WTC11 (cell line): ENCODE data around the gene EIF1AY. TPM values are rescaled to one million over a fixed set of nuclear protein-coding genes. Genes with fewer than 3 reads are reported as not detected.
"Not testable (repeated sequence)": the region's sequence is repeated elsewhere in the genome, so short reads cannot be mapped to it uniquely, and the experiment has no call there.

Experiments used
- ATAC-seq: fragments of 200-7000 bp; cut with Tn5 transposase; 2 replicates; pipeline ENCODE4 v1.10.0; 2021; ENCODE audit warnings: mild to moderate bottlenecking, moderate library complexity
- CTCF ChIA-PET: fragments of 300-600 bp; sonication (Branson Sonifier 250); formaldehyde crosslinking; loops from one replicate; lab custom pipeline; 2021; ENCODE audit warnings: antibody characterized with exemption; lab: Charles Lee
- POLR2A ChIA-PET: fragments of 350-600 bp; sonication (Branson Sonifier 250); formaldehyde crosslinking; loops from one replicate; lab custom pipeline; 2021; ENCODE audit warnings: antibody characterized with exemption; lab: Charles Lee
- DNase-seq: peaks from one replicate; pipeline ENCODE4 v3.0.0; 2021; ENCODE audit warnings: low spot score
- H3K27ac Mint-ChIP-seq: 2 replicates; pipeline ENCODE4 v1.8.0; 2021; ENCODE audit warnings: mixed read lengths
- H3K27me3 Mint-ChIP-seq: 2 replicates; pipeline ENCODE4 v1.8.0; 2021; ENCODE audit warnings: low read depth, mild to moderate bottlenecking, moderate library complexity, mixed read lengths
- H3K36me3 Mint-ChIP-seq: 2 replicates; pipeline ENCODE4 v1.8.0; 2021; ENCODE audit warnings: mixed read lengths
- H3K4me1 Mint-ChIP-seq: 2 replicates; pipeline ENCODE4 v1.8.0; 2022; ENCODE audit warnings: mixed read lengths
- H3K4me3 Mint-ChIP-seq: 2 replicates; pipeline ENCODE4 v1.8.0; 2021; ENCODE audit warnings: mild to moderate bottlenecking, moderate library complexity, mixed read lengths
- H3K9me3 Mint-ChIP-seq: 2 replicates; pipeline ENCODE4 v1.8.0; 2021; ENCODE audit warnings: mixed read lengths
- ATF2 ChIP-seq: sonication (generic); formaldehyde crosslinking; IDR thresholded peaks from 2 replicates; pipeline ENCODE4 v1.8.1; 2022; ENCODE audit warnings: low read depth, missing genetic modification reagents, borderline replicate concordance
- ATF3 ChIP-seq: sonication (generic); formaldehyde crosslinking; conservative IDR thresholded peaks from 2 replicates; pipeline ENCODE4 v1.8.1; 2022; ENCODE audit warnings: mild to moderate bottlenecking, missing genetic modification reagents
- E2F1 ChIP-seq: sonication (generic); formaldehyde crosslinking; IDR thresholded peaks from 2 replicates; pipeline ENCODE4 v1.8.0; 2022; ENCODE audit warnings: mild to moderate bottlenecking, missing genetic modification reagents
- ESRRA ChIP-seq: sonication (generic); formaldehyde crosslinking; IDR thresholded peaks from 2 replicates; pipeline ENCODE4 v1.8.1; 2022; ENCODE audit warnings: mild to moderate bottlenecking, missing genetic modification reagents, borderline replicate concordance
- FOXP4 ChIP-seq: sonication (generic); formaldehyde crosslinking; IDR thresholded peaks from 2 replicates; pipeline ENCODE4 v1.8.0; 2022; ENCODE audit warnings: mild to moderate bottlenecking, missing genetic modification reagents
- IRF2 ChIP-seq: sonication (generic); formaldehyde crosslinking; IDR thresholded peaks from 2 replicates; pipeline ENCODE4 v1.8.0; 2022; ENCODE audit warnings: low read depth, missing genetic modification reagents, borderline replicate concordance
- JUN ChIP-seq: sonication (generic); formaldehyde crosslinking; IDR thresholded peaks from 2 replicates; pipeline ENCODE4 v1.8.0; 2023; ENCODE audit warnings: mild to moderate bottlenecking, missing genetic modification reagents
- KAT7 ChIP-seq: sonication (generic); formaldehyde crosslinking; IDR thresholded peaks from 2 replicates; pipeline ENCODE4 v1.8.1; 2023; ENCODE audit warnings: missing genetic modification reagents, mild to moderate bottlenecking, borderline replicate concordance
- MAX ChIP-seq: sonication (generic); formaldehyde crosslinking; IDR thresholded peaks from 2 replicates; pipeline ENCODE4 v1.8.0; 2022; ENCODE audit warnings: mild to moderate bottlenecking, missing genetic modification reagents
- MYBL2 ChIP-seq: sonication (generic); formaldehyde crosslinking; IDR thresholded peaks from 2 replicates; pipeline ENCODE4 v1.8.1; 2023; ENCODE audit warnings: mild to moderate bottlenecking, moderate library complexity, missing genetic modification reagents
- NFE2L1 ChIP-seq: sonication (generic); formaldehyde crosslinking; IDR thresholded peaks from 2 replicates; pipeline ENCODE4 v1.8.1; 2023; ENCODE audit warnings: missing genetic modification reagents
- SOX15 ChIP-seq: fragments of 250-450 bp; sonication (Bioruptor Pico); IDR thresholded peaks from 2 replicates; pipeline ENCODE4 v1.9.0; 2021; ENCODE audit warnings: mild to moderate bottlenecking
- TP53 ChIP-seq: sonication (generic); formaldehyde crosslinking; IDR thresholded peaks from 2 replicates; pipeline ENCODE4 v1.8.1; 2023; ENCODE audit warnings: mild to moderate bottlenecking, missing genetic modification reagents
- ZMAT4 ChIP-seq: fragments of 250-450 bp; sonication (Bioruptor Pico); IDR thresholded peaks from 2 replicates; pipeline ENCODE4 v1.9.0; 2021; ENCODE audit warnings: mild to moderate bottlenecking
- ZNF138 ChIP-seq: sonication (generic); formaldehyde crosslinking; conservative IDR thresholded peaks from 2 replicates; pipeline ENCODE4 v1.8.1; 2022; ENCODE audit warnings: mild to moderate bottlenecking, moderate library complexity, missing genetic modification reagents
- ZNF232 ChIP-seq: sonication (generic); formaldehyde crosslinking; IDR thresholded peaks from 2 replicates; pipeline ENCODE4 v1.8.0; 2022; ENCODE audit warnings: mild to moderate bottlenecking, missing genetic modification reagents
- ZNF416 ChIP-seq: fragments of 250-450 bp; sonication (Bioruptor Pico); IDR thresholded peaks from 2 replicates; pipeline ENCODE4 v1.9.0; 2021; ENCODE audit warnings: mild to moderate bottlenecking, inconsistent platforms
- total RNA-seq: library from RNA; stranded (reverse); gene quantifications from 3 replicates; pipeline ENCODE4 v1.2.3, GENCODE V29; 2021
- TF ChIP-seq, protein P1 (sequence below): sonication (generic); formaldehyde crosslinking; IDR thresholded peaks from 2 replicates; pipeline ENCODE4 v1.8.1; 2023; ENCODE audit warnings: mild to moderate bottlenecking, missing genetic modification reagents, moderate library complexity
- TF ChIP-seq, protein P2 (sequence below): fragments of 250-450 bp; sonication (Bioruptor Pico); IDR thresholded peaks from 2 replicates; pipeline ENCODE4 v2.1.2; 2022; ENCODE audit warnings: mild to moderate bottlenecking, moderate library complexity
- TF ChIP-seq, protein P3 (sequence below): sonication (generic); formaldehyde crosslinking; IDR thresholded peaks from 2 replicates; pipeline ENCODE4 v1.8.0; 2022; ENCODE audit warnings: mild to moderate bottlenecking, missing genetic modification reagents
- TF ChIP-seq, protein P4 (sequence below): fragments of 250-450 bp; sonication (Bioruptor Pico); IDR thresholded peaks from 2 replicates; pipeline ENCODE4 v1.8.0; 2021; ENCODE audit warnings: mild to moderate bottlenecking

The EIF1AY gene
- total RNA-seq, 1 experiment from 2014 or later, result 25.2 TPM

DNA sequence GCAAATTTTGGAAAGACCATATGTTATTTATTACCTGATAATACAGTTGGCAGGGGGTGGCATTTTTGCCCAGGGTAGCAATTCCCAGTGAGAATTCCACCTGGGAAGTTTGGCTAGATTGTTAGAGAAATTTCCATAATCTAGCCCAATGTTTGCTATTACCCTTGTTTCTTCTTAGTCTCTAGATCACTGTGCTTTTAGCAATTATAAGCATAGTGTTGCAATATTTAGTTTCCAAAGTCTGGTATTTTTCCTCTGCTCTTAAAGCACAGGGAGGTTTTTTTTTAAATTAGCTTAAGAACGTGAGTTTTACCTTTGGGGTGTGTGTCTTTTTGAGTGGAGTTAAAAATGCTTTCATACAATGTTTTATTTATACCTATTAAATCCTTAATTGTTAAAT lies 26.3 kb upstream of the EIF1AY start:
- H3K4me3 Mint-ChIP-seq, result no peak overlapping the region
- ChIA-PET POLR2A (no interaction called here), CTCF (no interaction called here)
- no peaks in the 10 kb centered on the region for H3K27me3 Mint-ChIP-seq
- H3K27ac Mint-ChIP-seq, result no peak overlapping the region
- no peak for DNase-seq
- no peak for ATAC-seq
- TF ChIP-seq SOX15 (CRISPR knock-in tag) (no peak), ESRRA (CRISPR knock-in tag) (no peak), NFE2L1 (CRISPR knock-in tag) (no peak), ZMAT4 (CRISPR knock-in tag) (no peak), KAT7 (CRISPR knock-in tag) (no peak), JUN (CRISPR knock-in tag) (no peak), ATF3 (no peak), ZNF138 (no peak), ZNF416 (no peak), E2F1 (CRISPR knock-in tag) (no peak), MYBL2 (CRISPR knock-in tag) (no peak), IRF2 (CRISPR knock-in tag) (no peak)
- TF ChIP-seq, protein P1, sequence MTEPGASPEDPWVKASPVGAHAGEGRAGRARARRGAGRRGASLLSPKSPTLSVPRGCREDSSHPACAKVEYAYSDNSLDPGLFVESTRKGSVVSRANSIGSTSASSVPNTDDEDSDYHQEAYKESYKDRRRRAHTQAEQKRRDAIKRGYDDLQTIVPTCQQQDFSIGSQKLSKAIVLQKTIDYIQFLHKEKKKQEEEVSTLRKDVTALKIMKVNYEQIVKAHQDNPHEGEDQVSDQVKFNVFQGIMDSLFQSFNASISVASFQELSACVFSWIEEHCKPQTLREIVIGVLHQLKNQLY, result no peak
- TF ChIP-seq, protein P2, sequence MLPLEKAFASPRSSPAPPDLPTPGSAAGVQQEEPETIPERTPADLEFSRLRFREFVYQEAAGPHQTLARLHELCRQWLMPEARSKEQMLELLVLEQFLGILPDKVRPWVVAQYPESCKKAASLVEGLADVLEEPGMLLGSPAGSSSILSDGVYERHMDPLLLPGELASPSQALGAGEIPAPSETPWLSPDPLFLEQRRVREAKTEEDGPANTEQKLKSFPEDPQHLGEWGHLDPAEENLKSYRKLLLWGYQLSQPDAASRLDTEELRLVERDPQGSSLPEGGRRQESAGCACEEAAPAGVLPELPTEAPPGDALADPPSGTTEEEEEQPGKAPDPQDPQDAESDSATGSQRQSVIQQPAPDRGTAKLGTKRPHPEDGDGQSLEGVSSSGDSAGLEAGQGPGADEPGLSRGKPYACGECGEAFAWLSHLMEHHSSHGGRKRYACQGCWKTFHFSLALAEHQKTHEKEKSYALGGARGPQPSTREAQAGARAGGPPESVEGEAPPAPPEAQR (CRISPR knock-in tag), result no peak
- no peaks in the 10 kb centered on the region for H3K4me1 Mint-ChIP-seq
- peaks cover 10% of the 10 kb centered on the region for H3K36me3 Mint-ChIP-seq
- H3K9me3 Mint-ChIP-seq, result peaks cover 29% of the 10 kb centered on the region

DNA sequence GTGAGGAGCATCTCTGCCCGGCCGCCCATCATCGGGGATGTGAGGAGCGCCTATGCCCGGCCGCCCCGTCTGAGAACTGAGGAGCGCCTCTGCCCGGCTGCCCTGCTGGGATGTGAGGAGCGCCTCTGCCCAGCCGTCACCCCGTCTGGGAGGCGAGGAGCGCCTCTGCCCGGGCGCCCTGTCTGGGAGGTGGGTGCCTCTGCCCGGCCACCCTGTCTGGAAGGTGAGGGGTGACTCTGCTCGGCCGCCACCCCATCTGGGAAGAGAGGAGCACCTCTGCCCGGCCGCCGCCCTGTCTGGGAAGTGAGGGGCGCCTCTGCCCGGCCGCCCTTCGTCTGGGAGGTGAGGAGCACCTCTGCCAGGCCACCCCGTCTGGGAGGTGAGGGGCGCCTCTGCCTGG lies 23.7 kb upstream of the EIF1AY start:
- no peaks in the 10 kb centered on the region for H3K4me1 Mint-ChIP-seq
- H3K4me3 Mint-ChIP-seq, result no peak overlapping the region
- POLR2A ChIA-PET, result no interaction called here
- ATAC-seq (no peak), DNase-seq (no peak)
- no peak for TF ChIP-seq MAX (CRISPR knock-in tag)
- TF ChIP-seq TP53 (CRISPR knock-in tag), result no peak
- TF ChIP-seq FOXP4, result no peak
- no peak for TF ChIP-seq ATF2 (CRISPR knock-in tag)
- TF ChIP-seq, protein P3, sequence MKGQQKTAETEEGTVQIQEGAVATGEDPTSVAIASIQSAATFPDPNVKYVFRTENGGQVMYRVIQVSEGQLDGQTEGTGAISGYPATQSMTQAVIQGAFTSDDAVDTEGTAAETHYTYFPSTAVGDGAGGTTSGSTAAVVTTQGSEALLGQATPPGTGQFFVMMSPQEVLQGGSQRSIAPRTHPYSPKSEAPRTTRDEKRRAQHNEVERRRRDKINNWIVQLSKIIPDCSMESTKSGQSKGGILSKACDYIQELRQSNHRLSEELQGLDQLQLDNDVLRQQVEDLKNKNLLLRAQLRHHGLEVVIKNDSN (CRISPR knock-in tag), result no peak
- TF ChIP-seq, protein P4, sequence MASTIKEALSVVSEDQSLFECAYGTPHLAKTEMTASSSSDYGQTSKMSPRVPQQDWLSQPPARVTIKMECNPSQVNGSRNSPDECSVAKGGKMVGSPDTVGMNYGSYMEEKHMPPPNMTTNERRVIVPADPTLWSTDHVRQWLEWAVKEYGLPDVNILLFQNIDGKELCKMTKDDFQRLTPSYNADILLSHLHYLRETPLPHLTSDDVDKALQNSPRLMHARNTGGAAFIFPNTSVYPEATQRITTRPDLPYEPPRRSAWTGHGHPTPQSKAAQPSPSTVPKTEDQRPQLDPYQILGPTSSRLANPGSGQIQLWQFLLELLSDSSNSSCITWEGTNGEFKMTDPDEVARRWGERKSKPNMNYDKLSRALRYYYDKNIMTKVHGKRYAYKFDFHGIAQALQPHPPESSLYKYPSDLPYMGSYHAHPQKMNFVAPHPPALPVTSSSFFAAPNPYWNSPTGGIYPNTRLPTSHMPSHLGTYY (CRISPR knock-in tag), result no peak
- TF ChIP-seq ZNF232 (CRISPR knock-in tag), result no peak
- no peak overlapping the region for H3K27ac Mint-ChIP-seq
- peaks cover 19% of the 10 kb centered on the region for H3K9me3 Mint-ChIP-seq
- no peaks in the 10 kb centered on the region for H3K27me3 Mint-ChIP-seq
- CTCF ChIA-PET, result no interaction called here
- peaks cover 10% of the 10 kb centered on the region for H3K36me3 Mint-ChIP-seq

- CTCF ChIA-PET, ATAC-seq, DNase-seq, H3K27me3 Mint-ChIP-seq, H3K27ac Mint-ChIP-seq, H3K4me3 Mint-ChIP-seq, POLR2A ChIA-PET, H3K4me1 Mint-ChIP-seq, H3K36me3 Mint-ChIP-seq: not testable (repeated sequence)
- peaks cover 17% of the 10 kb centered on the region for H3K9me3 Mint-ChIP-seq
These were observed 22.7 kb upstream of the EIF1AY start for GRCh38 chrY:20552764-20553323.
